H1 (cell line): Measurements from ENCODE around the gene CSE1L. TPM values are rescaled to one million over a fixed set of nuclear protein-coding genes. Genes with fewer than 3 reads are reported as not detected.

Experiments used
- CTCF ChIA-PET: fragments of 300-600 bp; sonication (Branson Sonifier 250); formaldehyde crosslinking; loops from one replicate; lab custom pipeline; 2021; ENCODE audit not compliant: partially characterized antibody; lab: Charles Lee
- POLR2A ChIA-PET: fragments of 300-600 bp; sonication (Branson Sonifier 250); formaldehyde crosslinking; loops from one replicate; lab custom pipeline; 2021; ENCODE audit warnings: inconsistent platforms; ENCODE audit not compliant: partially characterized antibody; lab: Charles Lee
- DNase-seq, 2 experiments: peaks; one replicate each; pipeline versions ENCODE4 v3.0.0 to v3.0.0-alpha.2; 2010 to 2022; ENCODE audit warnings: low spot score in 2 of 2, low read depth in 1 of 2, mixed read lengths in 1 of 2
- FAIRE-seq: peaks from 2 replicates; lab custom pipeline; 2011; peaks lifted over from hg19 to GRCh38; lab: Jason Lieb, UNC
- H2AFZ ChIP-seq: 2 replicates; pipeline ENCODE4 v1.8.1; 2012; ENCODE audit warnings: low read length, inconsistent platforms
- H2AK5ac ChIP-seq: 2 replicates; pipeline ENCODE4 v1.6.1; 2013; ENCODE audit warnings: low read depth, low read length
- H2BK120ac ChIP-seq: replicated peaks from 2 replicates; pipeline ENCODE3; 2013; ENCODE audit warnings: low read depth, low read length, inconsistent platforms
- H2BK12ac ChIP-seq: 2 replicates; pipeline ENCODE4 v1.6.1; 2013; ENCODE audit warnings: low read depth, low read length
- H2BK15ac ChIP-seq: 2 replicates; pipeline ENCODE4 v1.6.1; 2013; ENCODE audit warnings: low read length
- H2BK20ac ChIP-seq: 2 replicates; pipeline ENCODE4 v1.6.1; 2013; ENCODE audit warnings: low read length
- H2BK5ac ChIP-seq: 2 replicates; pipeline ENCODE4 v1.6.1; 2013; ENCODE audit warnings: low read depth, low read length
- H3K14ac ChIP-seq: 2 replicates; pipeline ENCODE4 v1.6.1; 2013; ENCODE audit warnings: inconsistent platforms; ENCODE audit not compliant: insufficient read length
- H3K18ac ChIP-seq: 2 replicates; pipeline ENCODE4 v1.6.1; 2013; ENCODE audit warnings: low read length; ENCODE audit errors: extremely low read depth
- H3K23ac ChIP-seq: 2 replicates; pipeline ENCODE4 v1.6.1; 2013; ENCODE audit warnings: inconsistent platforms; ENCODE audit not compliant: insufficient read length
- H3K23me2 ChIP-seq: 2 replicates; pipeline ENCODE4 v1.6.1; 2013; ENCODE audit warnings: low read depth, low read length
- H3K27ac ChIP-seq: 2 replicates; pipeline ENCODE4 v1.6.1; 2011; ENCODE audit warnings: low read depth, low read length, inconsistent platforms
- H3K27me3 ChIP-seq, 4 experiments: replicated peaks in 1 of 4; 1 replicate in 1 of 4; 2 replicates in 3 of 4; pipeline versions ENCODE4 v1.6.1 to v1.8.1; 2011 to 2013; ENCODE audit warnings: low read length in 3 of 4, mild to moderate bottlenecking in 3 of 4, inconsistent platforms in 2 of 4, mixed read lengths in 2 of 4, moderate library complexity in 1 of 4; ENCODE audit not compliant: control insufficient read depth in 3 of 4, insufficient read depth in 3 of 4; ENCODE audit errors: extremely low read depth in 1 of 4
- H3K36me3 ChIP-seq, 4 experiments: 2 replicates each; pipeline versions ENCODE4 v1.6.1 to v1.8.1; 2011 to 2013; ENCODE audit warnings: mild to moderate bottlenecking in 4 of 4, low read length in 3 of 4, moderate library complexity in 2 of 4, control low read depth in 1 of 4, inconsistent platforms in 1 of 4; ENCODE audit not compliant: insufficient read depth in 4 of 4, control insufficient read depth in 2 of 4
- H3K4ac ChIP-seq: replicated peaks from 2 replicates; pipeline ENCODE3; 2013; ENCODE audit warnings: low read length, low read depth, mixed read lengths, inconsistent platforms; ENCODE audit not compliant: insufficient read length
- H3K4me1 ChIP-seq, 4 experiments: replicated peaks in 1 of 4; 1 replicate in 1 of 4; 2 replicates in 3 of 4; pipeline versions ENCODE4 v1.6.1 to v1.8.1; 2011 to 2013; ENCODE audit warnings: low read length in 3 of 4, inconsistent platforms in 2 of 4, mixed read lengths in 1 of 4; ENCODE audit not compliant: insufficient read depth in 4 of 4, control insufficient read depth in 3 of 4
- H3K4me2 ChIP-seq, 2 experiments: 2 replicates each; pipeline versions ENCODE4 v1.6.1 to v1.8.1; 2011 to 2013; ENCODE audit warnings: low read depth in 2 of 2, low read length in 2 of 2, control low read depth in 1 of 2, inconsistent platforms in 1 of 2, mild to moderate bottlenecking in 1 of 2; ENCODE audit not compliant: insufficient read depth in 1 of 2
- H3K4me3 ChIP-seq, 4 experiments: fragments of 200-600, 300-600 bp in 1 of 4; sonication (generic), shearing (Covaris generic), sonication (Bioruptor Twin) in 1 of 4; 2 replicates each; pipeline versions ENCODE4 v1.5.1 to v1.8.1; 2011 to 2016; ENCODE audit warnings: low read length in 4 of 4, low read depth in 3 of 4, control low read depth in 2 of 4, inconsistent platforms in 2 of 4, mild to moderate bottlenecking in 2 of 4, mixed read lengths in 1 of 4, moderate library complexity in 1 of 4; ENCODE audit not compliant: insufficient read depth in 2 of 4; ENCODE audit errors: extremely low read depth in 1 of 4
- H3K56ac ChIP-seq: replicated peaks from 2 replicates; pipeline ENCODE3; 2013; ENCODE audit warnings: low read depth, mild to moderate bottlenecking, mixed read lengths, low read length, inconsistent platforms; ENCODE audit not compliant: insufficient read length
- H3K79me1 ChIP-seq: 2 replicates; pipeline ENCODE4 v1.6.1; 2013; ENCODE audit warnings: low read depth, low read length, control low read depth
- H3K79me2 ChIP-seq, 2 experiments: 2 replicates each; pipeline versions ENCODE4 v1.6.1 to v1.8.1; 2012 to 2013; ENCODE audit warnings: low read length in 2 of 2, mild to moderate bottlenecking in 2 of 2, inconsistent platforms in 1 of 2; ENCODE audit not compliant: insufficient read depth in 2 of 2, control insufficient read depth in 1 of 2
- H3K9ac ChIP-seq, 4 experiments: replicated peaks in 1 of 4; 1 replicate in 1 of 4; 2 replicates in 3 of 4; pipeline versions ENCODE4 v1.6.1 to v1.8.1; 2011 to 2013; ENCODE audit warnings: low read depth in 3 of 4, low read length in 3 of 4, control low read depth in 2 of 4, mild to moderate bottlenecking in 2 of 4, moderate library complexity in 2 of 4, inconsistent platforms in 1 of 4; ENCODE audit errors: extremely low read depth in 1 of 4
- H3K9me3 ChIP-seq, 2 experiments: 2 replicates each; pipeline versions ENCODE4 v1.6.1 to v1.8.1; 2012 to 2013; ENCODE audit warnings: mild to moderate bottlenecking in 2 of 2, moderate library complexity in 2 of 2, control low read depth in 1 of 2, inconsistent platforms in 1 of 2, low read depth in 1 of 2, low read length in 1 of 2, mixed read lengths in 1 of 2; ENCODE audit not compliant: insufficient read depth in 2 of 2
- H4K20me1 ChIP-seq, 2 experiments: replicated peaks in 1 of 2; 2 replicates each; pipeline versions ENCODE3 to v1.8.1; 2011 to 2013; ENCODE audit warnings: inconsistent platforms in 2 of 2, low read length in 2 of 2, mild to moderate bottlenecking in 1 of 2; ENCODE audit not compliant: insufficient read depth in 2 of 2, control insufficient read depth in 1 of 2
- H4K5ac ChIP-seq: 2 replicates; pipeline ENCODE4 v1.6.1; 2013; ENCODE audit warnings: low read length, low read depth, mixed read lengths, inconsistent platforms; ENCODE audit not compliant: insufficient read length
- H4K8ac ChIP-seq: 2 replicates; pipeline ENCODE4 v1.8.0; 2013; ENCODE audit warnings: mild to moderate bottlenecking, moderate library complexity, low read length, inconsistent platforms; ENCODE audit not compliant: insufficient read depth; ENCODE audit errors: extremely low read depth
- H4K91ac ChIP-seq: replicated peaks from 2 replicates; pipeline ENCODE3; 2013; ENCODE audit warnings: low read length, mixed read lengths, inconsistent platforms; ENCODE audit not compliant: insufficient read length
- CREB1 ChIP-seq: IDR thresholded peaks from 2 replicates; pipeline ENCODE4 v1.6.1; 2012; ENCODE audit warnings: inconsistent platforms
- FOSL1 ChIP-seq: IDR thresholded peaks from 2 replicates; pipeline ENCODE4 v1.6.1; 2011; ENCODE audit warnings: mild to moderate bottlenecking, low read depth, low read length, moderate library complexity; ENCODE audit not compliant: insufficient read depth
- HDAC6 ChIP-seq: IDR thresholded peaks from one replicate; pipeline ENCODE4 v1.7.1; 2012; ENCODE audit warnings: low read depth, mild to moderate bottlenecking, inconsistent platforms, low read length, moderate library complexity
- KDM5A ChIP-seq: fragments of 200-600 bp; IDR thresholded peaks from 2 replicates; pipeline ENCODE4 v1.7.1; 2012; ENCODE audit warnings: mild to moderate bottlenecking, low read length, inconsistent platforms, mixed read lengths
- PHF8 ChIP-seq: fragments of 200-600 bp; sonication (generic); conservative IDR thresholded peaks from 2 replicates; pipeline ENCODE4 v1.7.1; 2012; ENCODE audit warnings: low read depth, mild to moderate bottlenecking, inconsistent platforms, low read length, moderate library complexity
- RNF2 ChIP-seq: fragments of 200-900, 300-1000 bp; sonication (generic); IDR thresholded peaks from 2 replicates; pipeline ENCODE4 v1.7.1; 2016; ENCODE audit warnings: borderline replicate concordance, low read depth, mild to moderate bottlenecking, antibody characterized with exemption, low read length; ENCODE audit not compliant: poor library complexity, severe bottlenecking; ENCODE audit errors: missing control alignments
- SP1 ChIP-seq: IDR thresholded peaks from 2 replicates; pipeline ENCODE4 v1.6.1; 2011; ENCODE audit warnings: low read depth, low read length
- SP4 ChIP-seq: IDR thresholded peaks from 2 replicates; pipeline ENCODE4 v1.6.1; 2012; ENCODE audit warnings: low read length, inconsistent platforms
- SUZ12 ChIP-seq: fragments of 200-600 bp; sonication (generic); IDR thresholded peaks from 2 replicates; pipeline ENCODE4 v1.6.1; 2012; ENCODE audit warnings: mild to moderate bottlenecking, inconsistent platforms, low read length, moderate library complexity, mixed read lengths
- TAF1 ChIP-seq: IDR thresholded peaks from 2 replicates; pipeline ENCODE4 v1.6.1; 2011; ENCODE audit warnings: mild to moderate bottlenecking, low read depth, low read length
- TEAD4 ChIP-seq: IDR thresholded peaks from 2 replicates; pipeline ENCODE4 v1.6.1; 2012; ENCODE audit warnings: low read depth, low read length, inconsistent platforms, mixed read lengths
- WGBS, 2 experiments: shearing (Covaris generic) in 1 of 2; methylation state at CpG; one replicate each; pipeline versions ENCODE4 v1.1.6 to v1.1.7; 2013 to 2015; ENCODE audit warnings: low lambda C conversion rate in 2 of 2, mixed read lengths in 2 of 2, inconsistent platforms in 1 of 2, low coverage in 1 of 2, missing lambda C conversion rate in 1 of 2; ENCODE audit not compliant: insufficient replicate concordance in 2 of 2, insufficient coverage in 1 of 2, insufficient read length in 1 of 2; ENCODE audit errors: extremely low coverage in 1 of 2, missing lambda C conversion rate in 1 of 2; 5-methylcytosine and 5-hydroxymethylcytosine counted together
- polyA plus RNA-seq, 7 experiments: library from polyadenylated mRNA; depleted of rRNA in 3 of 7; stranded (reverse) in 5 of 7; unstranded in 2 of 7; fragments of >200 nt in 5 of 7; fragments of 200-250 nt in 2 of 7; gene quantifications; 1 replicate in 5 of 7; 2 replicates in 1 of 7; 4 replicates in 1 of 7; pipeline versions ENCODE4 v1.2.1 to v1.2.3, GENCODE V29; 2011 to 2013; ENCODE audit warnings: missing spikeins in 2 of 7, mixed read lengths in 2 of 7
- total RNA-seq: library from RNA; stranded (reverse); fragmentation: NEBNext Ultra II Directional; extraction: Animal tissue kit (Norgen Biotek cat#: 25700); gene quantifications from 2 replicates; pipeline ENCODE4 v1.2.1, GENCODE V29; 2021
- TF ChIP-seq, protein P1 (sequence below): IDR thresholded peaks from 2 replicates; pipeline ENCODE4 v1.6.1; 2011; ENCODE audit warnings: low read length, improper control_type of control experiment
- TF ChIP-seq, protein P2 (sequence below): IDR thresholded peaks from 2 replicates; pipeline ENCODE4 v1.6.1; 2011; ENCODE audit warnings: low read depth, mild to moderate bottlenecking, low read length; ENCODE audit not compliant: insufficient read depth

CSE1L gene
- total and polyA plus RNA-seq, 2 of the 8 experiments (the other 6 are each of a cell fraction or from before 2014, with no cell fraction given): 94.1 to 269 TPM

DNA sequence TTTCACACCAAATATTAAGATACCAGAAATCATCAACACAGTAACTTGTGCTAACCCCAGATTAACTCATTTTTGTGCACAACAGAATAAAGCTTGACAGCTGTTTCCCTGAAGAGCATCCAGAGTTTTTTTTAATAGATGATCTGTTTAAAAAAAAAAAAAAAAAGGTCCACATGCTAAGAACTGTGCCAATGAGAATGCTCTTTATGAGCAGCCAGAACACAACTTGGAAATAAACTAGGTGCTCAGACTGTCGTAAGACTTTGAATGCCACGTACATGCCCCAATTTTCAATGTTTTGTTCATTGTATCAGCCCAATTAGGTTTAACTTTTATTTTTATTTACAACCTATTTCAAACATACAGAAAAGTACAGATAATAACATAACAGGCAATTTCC, 94.7 kb downstream of the CSE1L start:
- Histone ChIP-seq H3K23me2 (no peaks in the 10 kb centered on the region), H2BK120ac (no peak overlapping the region), H3K9ac (no peak overlapping the region), H3K79me1 (no peaks in the 10 kb centered on the region; the same call in 1 of the 2 replicates), H4K91ac (no peak overlapping the region), H3K79me2 (peaks cover 0 to 8% of the 10 kb centered on the region in 2 experiments; a peak in 2 of 4 replicates), H3K23ac (no peak overlapping the region), H3K27ac (no peak overlapping the region), H2BK15ac (no peak overlapping the region), H2BK20ac (no peak overlapping the region), H2BK12ac (no peak overlapping the region), H2AFZ (no peak overlapping the region), H3K14ac (no peak overlapping the region), H3K36me3 (peaks cover 0 to 13% (median 4%) of the 10 kb centered on the region in 4 experiments; a peak in 4 of 8 replicates), H3K56ac (no peak overlapping the region), H3K9me3 (no peaks in the 10 kb centered on the region), H3K4me2 (no peak overlapping the region), H3K4ac (no peak overlapping the region), H2BK5ac (no peak overlapping the region), H4K5ac (no peak overlapping the region), H2AK5ac (no peak overlapping the region), H3K27me3 (no peaks in the 10 kb centered on the region), H3K18ac (no peak overlapping the region), H3K4me1 (no peaks in the 10 kb centered on the region), H4K8ac (no peak overlapping the region), H3K4me3 (no peak overlapping the region), H4K20me1 (peaks cover 1 to 3% of the 10 kb centered on the region in 2 experiments)
- ChIA-PET POLR2A (no interaction called here), CTCF (interaction anchor here (0.9 kb wide), 1 partner anchor 16 kb away, joined by 3 read pairs; no protein-coding TSS in a partner anchor)
- 94% methylated on average over 2 of the region's 2 CpGs; no CpG with 5 or more reads in 1 of the 2 experiments for WGBS, 2 experiments
- FAIRE-seq (no peak), DNase-seq (no peak)
- TF ChIP-seq CREB1 (no peak), SP4 (no peak), SP1 (no peak), HDAC6 (no peak), PHF8 (no peak), FOSL1 (no peak), KDM5A (no peak), RNF2 (no peak), TAF1 (no peak), SUZ12 (no peak), TEAD4 (no peak)
- TF ChIP-seq, protein P1, sequence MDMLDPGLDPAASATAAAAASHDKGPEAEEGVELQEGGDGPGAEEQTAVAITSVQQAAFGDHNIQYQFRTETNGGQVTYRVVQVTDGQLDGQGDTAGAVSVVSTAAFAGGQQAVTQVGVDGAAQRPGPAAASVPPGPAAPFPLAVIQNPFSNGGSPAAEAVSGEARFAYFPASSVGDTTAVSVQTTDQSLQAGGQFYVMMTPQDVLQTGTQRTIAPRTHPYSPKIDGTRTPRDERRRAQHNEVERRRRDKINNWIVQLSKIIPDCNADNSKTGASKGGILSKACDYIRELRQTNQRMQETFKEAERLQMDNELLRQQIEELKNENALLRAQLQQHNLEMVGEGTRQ: no peak
- TF ChIP-seq, protein P2, sequence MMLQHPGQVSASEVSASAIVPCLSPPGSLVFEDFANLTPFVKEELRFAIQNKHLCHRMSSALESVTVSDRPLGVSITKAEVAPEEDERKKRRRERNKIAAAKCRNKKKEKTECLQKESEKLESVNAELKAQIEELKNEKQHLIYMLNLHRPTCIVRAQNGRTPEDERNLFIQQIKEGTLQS: no peak
